Common myeloid progenitor, CD34-positive (primary cell): Measurements from ENCODE around the gene SMIM14.
"Not testable (repeated sequence)": the region's sequence is repeated elsewhere in the genome, so short reads cannot be mapped to it uniquely, and the experiment has no call there.

Experiments
- CTCF ChIA-PET: fragments of 350-600 bp; sonication (Branson Sonifier 250); formaldehyde crosslinking; loops from one replicate; lab custom pipeline; 2021; ENCODE audit warnings: antibody characterized with exemption; lab: Charles Lee
- POLR2A ChIA-PET: fragments of 350-600 bp; sonication (Branson Sonifier 250); formaldehyde crosslinking; loops from one replicate; lab custom pipeline; 2021; ENCODE audit warnings: antibody characterized with exemption; lab: Charles Lee
- DNase-seq, 3 donors: peaks; one replicate each; pipeline versions ENCODE4 v3.0.0 to v3.0.0-alpha.2; 2013
- H3K27ac ChIP-seq, 2 experiments: 1 replicate in 1 of 2; 2 replicates in 1 of 2; pipeline ENCODE4 v1.7.0; 2013; ENCODE audit warnings: inconsistent platforms in 2 of 2, low read length in 2 of 2, mild to moderate bottlenecking in 2 of 2, low read depth in 1 of 2, moderate library complexity in 1 of 2; ENCODE audit not compliant: severe bottlenecking in 2 of 2, insufficient read depth in 1 of 2, poor library complexity in 1 of 2
- H3K27me3 ChIP-seq, 5 experiments: replicated peaks in 2 of 5; 1 replicate in 3 of 5; 2 replicates in 2 of 5; pipeline versions ENCODE4 v1.6.1 to v1.7.0; 2013; ENCODE audit warnings: low read length in 4 of 5, mild to moderate bottlenecking in 2 of 5, moderate library complexity in 2 of 5, inconsistent platforms in 1 of 5; ENCODE audit not compliant: insufficient read depth in 5 of 5, control insufficient read depth in 4 of 5
- H3K36me3 ChIP-seq, 4 experiments: 1 replicate in 2 of 4; 2 replicates in 2 of 4; pipeline versions ENCODE4 v1.6.1 to v1.7.0; 2013; ENCODE audit warnings: low read length in 3 of 4, control low read depth in 1 of 4, mild to moderate bottlenecking in 1 of 4; ENCODE audit not compliant: control insufficient read depth in 4 of 4, insufficient read depth in 4 of 4
- H3K4me1 ChIP-seq, 4 experiments: 1 replicate in 3 of 4; 2 replicates in 1 of 4; pipeline versions ENCODE4 v1.6.1 to v1.7.1; 2013; ENCODE audit warnings: low read length in 3 of 4, mild to moderate bottlenecking in 3 of 4, control low read depth in 1 of 4, inconsistent platforms in 1 of 4, moderate library complexity in 1 of 4; ENCODE audit not compliant: control insufficient read depth in 4 of 4, insufficient read depth in 4 of 4; ENCODE audit errors: control extremely low read depth in 1 of 4
- H3K4me3 ChIP-seq, 7 experiments: 1 replicate in 4 of 7; 2 replicates in 3 of 7; pipeline versions ENCODE4 v1.5.1 to v1.7.0; 2013; ENCODE audit warnings: mild to moderate bottlenecking in 7 of 7, low read length in 6 of 7, moderate library complexity in 6 of 7, inconsistent platforms in 2 of 7, low read depth in 2 of 7, control low read depth in 1 of 7; ENCODE audit not compliant: insufficient read depth in 4 of 7, control insufficient read depth in 1 of 7; ENCODE audit errors: extremely low read depth in 1 of 7
- H3K9me3 ChIP-seq, 5 experiments: 1 replicate in 4 of 5; 2 replicates in 1 of 5; pipeline versions ENCODE4 v1.6.1 to v1.7.1; 2013; ENCODE audit warnings: low read length in 4 of 5, mild to moderate bottlenecking in 2 of 5, inconsistent platforms in 1 of 5, low read depth in 1 of 5, moderate library complexity in 1 of 5; ENCODE audit not compliant: control insufficient read depth in 4 of 5, insufficient read depth in 2 of 5; ENCODE audit errors: control extremely low read depth in 1 of 5
- WGBS: methylation state at CpG from one replicate; pipeline ENCODE4 v1.1.5; 2013; ENCODE audit not compliant: insufficient coverage; 5-methylcytosine and 5-hydroxymethylcytosine counted together

SMIM14 gene

GRCh38 chr4:39521253-39521919 is 117.3 kb downstream of the SMIM14 start:
- ChIA-PET CTCF (no interaction called here), POLR2A (no interaction called here)
- Histone ChIP-seq H3K36me3 (peaks cover 0 to 7% (median 4%) of the 10 kb centered on the region in 4 experiments), H3K27ac (no peak overlapping the region), H3K4me3 (no peak overlapping the region), H3K27me3 (no peaks in the 10 kb centered on the region), H3K9me3 (no peaks in the 10 kb centered on the region), H3K4me1 (peaks cover 3 to 7% (median 5%) of the 10 kb centered on the region in 4 experiments)
- no peak for DNase-seq
- 93% methylated on average over 2 of the region's 5 CpGs for WGBS

DNA sequence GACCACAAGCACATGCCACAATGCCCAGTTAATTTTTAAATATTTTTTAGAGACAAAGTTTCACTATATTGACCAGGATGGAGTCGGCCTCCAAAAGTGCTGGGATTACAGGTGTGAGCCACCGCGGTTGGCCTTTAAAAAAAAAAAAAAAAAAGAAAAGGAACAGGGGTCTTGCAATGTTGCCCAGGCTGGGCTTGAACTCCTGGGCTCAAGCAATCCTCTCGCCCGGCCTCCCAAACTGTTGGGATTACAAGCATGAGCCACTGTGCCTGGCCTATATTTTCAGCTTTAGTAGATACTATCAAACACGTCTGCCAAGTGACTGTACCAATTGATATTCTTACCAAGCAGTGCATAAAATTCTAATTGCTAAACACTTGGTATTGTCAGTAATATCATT is 120.2 kb downstream of the SMIM14 start:
- no peaks in the 10 kb centered on the region for H3K9me3 ChIP-seq
- H3K4me3 ChIP-seq, result no peak overlapping the region
- no peak for DNase-seq
- 98% methylated on average over 5 of the region's 6 CpGs for WGBS
- ChIA-PET CTCF (interaction anchor here (0.7 kb wide), 1 partner anchor 357 kb away, joined by 3 read pairs; no protein-coding TSS in a partner anchor), POLR2A (no interaction called here)
- no peaks in the 10 kb centered on the region for H3K27me3 ChIP-seq
- H3K4me1 ChIP-seq, result no peaks in the 10 kb centered on the region
- peaks cover 0 to 11% (median 5%) of the 10 kb centered on the region in 4 experiments for H3K36me3 ChIP-seq
- no peak overlapping the region for H3K27ac ChIP-seq

DNA sequence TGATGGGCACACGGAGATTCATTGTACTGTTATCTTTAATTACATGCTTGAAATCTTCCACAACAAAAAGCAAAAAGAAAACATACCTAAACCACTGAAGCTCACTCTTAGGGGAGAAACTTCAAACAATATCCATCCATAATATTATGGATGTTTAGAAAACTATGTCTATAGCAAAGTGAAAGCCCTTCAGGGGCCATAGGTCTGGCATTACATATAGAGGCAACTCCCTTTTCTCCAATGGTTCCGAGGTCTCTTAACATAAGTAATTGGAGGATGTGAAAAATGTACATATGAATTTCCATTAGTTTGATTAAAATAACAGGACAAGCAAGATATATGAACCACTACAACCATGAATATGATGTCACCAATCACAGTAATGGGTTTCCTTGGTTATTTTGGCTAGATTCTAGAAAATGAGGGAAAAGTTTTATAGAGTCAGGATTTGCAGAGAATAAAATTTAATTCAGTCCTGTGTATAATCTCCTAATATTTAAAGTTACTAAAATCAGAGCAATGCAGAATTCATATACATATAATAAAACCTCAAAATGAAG is 122.2 kb downstream of the SMIM14 start:
- POLR2A ChIA-PET, result no interaction called here
- Histone ChIP-seq H3K36me3 (peaks cover 2 to 18% (median 12%) of the 10 kb centered on the region in 4 experiments), H3K9me3 (no peaks in the 10 kb centered on the region), H3K4me1 (no peaks in the 10 kb centered on the region), H3K4me3 (no peak overlapping the region), H3K27me3 (no peaks in the 10 kb centered on the region), H3K27ac (no peak overlapping the region)
- CTCF ChIA-PET, result no interaction called here
- no peak for DNase-seq
- WGBS, result no CpG with 5 or more reads among the region's 2 CpGs

- CTCF ChIA-PET, result interaction anchor here (1.0 kb wide), 1 partner anchor 9 kb away, joined by 3 read pairs; no protein-coding TSS in a partner anchor
- peaks cover 2 to 18% (median 14%) of the 10 kb centered on the region in 4 experiments for H3K36me3 ChIP-seq
- H3K4me1 ChIP-seq, H3K27ac ChIP-seq, H3K9me3 ChIP-seq, POLR2A ChIA-PET, DNase-seq, H3K4me3 ChIP-seq, H3K27me3 ChIP-seq: not testable (repeated sequence)
- WGBS, result 100% methylated on average over 10 of the region's 14 CpGs
Measured at GRCh38 chr4:39515669-39516401, 122.8 kb downstream of the SMIM14 start.

DNA sequence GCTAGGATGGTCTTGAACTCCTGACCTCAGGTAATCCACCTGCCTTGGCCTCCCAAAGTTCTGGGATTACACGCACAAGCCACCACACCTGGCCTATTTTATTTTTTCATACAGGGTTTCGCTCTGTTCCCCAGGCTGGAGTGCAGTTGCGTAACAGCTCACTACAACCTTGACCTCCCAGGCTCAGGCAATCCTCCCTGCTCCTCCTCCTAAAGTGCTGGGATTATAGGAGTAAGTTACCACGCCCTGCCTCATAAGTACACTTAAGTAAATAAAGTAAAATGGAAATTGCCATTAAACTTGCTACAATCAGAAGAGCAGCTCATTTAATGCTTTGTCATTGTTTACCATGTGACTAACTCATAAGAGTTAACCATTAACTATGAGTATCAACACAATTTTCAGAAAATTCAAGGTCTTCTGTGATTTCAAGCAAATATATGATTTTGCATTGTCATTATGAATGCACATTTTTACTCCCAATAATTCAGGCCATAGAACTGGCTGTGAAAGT is 123.7 kb downstream of the SMIM14 start:
- H3K9me3 ChIP-seq, result no peaks in the 10 kb centered on the region
- ChIA-PET CTCF (interaction anchor here (1.0 kb wide), 1 partner anchor 9 kb away, joined by 3 read pairs; no protein-coding TSS in a partner anchor), POLR2A (no interaction called here)
- peaks cover under 1 to 27% (median 21%) of the 10 kb centered on the region in 4 experiments for H3K36me3 ChIP-seq
- WGBS, result no CpG with 5 or more reads among the region's 4 CpGs
- no peak overlapping the region for H3K27ac ChIP-seq
- H3K27me3 ChIP-seq, result no peaks in the 10 kb centered on the region
- H3K4me3 ChIP-seq, result no peak overlapping the region
- H3K4me1 ChIP-seq, result no peaks in the 10 kb centered on the region
- DNase-seq, result peak in 2 of 3 donors; percentile 9 to 28

- peaks cover 0 to 29% (median 24%) of the 10 kb centered on the region in 4 experiments for H3K36me3 ChIP-seq
- H3K9me3 ChIP-seq, H3K4me1 ChIP-seq, DNase-seq, H3K27me3 ChIP-seq, POLR2A ChIA-PET, H3K4me3 ChIP-seq, H3K27ac ChIP-seq: not testable (repeated sequence)
- WGBS, result 100% methylated on average over 1 of the region's 1 CpG
- CTCF ChIA-PET, result interaction anchor here (0.6 kb wide), 1 partner anchor 117 kb away, joined by 4 read pairs; no protein-coding TSS in a partner anchor
Measured at GRCh38 chr4:39514266-39514665, 124.4 kb downstream of the SMIM14 start.
